HepG2 (cell line): ENCODE data around the gene ARID5B. TPM values are rescaled to one million over a fixed set of nuclear protein-coding genes. Genes with fewer than 3 reads are reported as not detected.

Experiments used
- BHLHE40 ChIP-seq: IDR thresholded peaks from 2 replicates; pipeline ENCODE4 v1.6.1; 2011; ENCODE audit warnings: low read length, improper control_type of control experiment
- CEBPG ChIP-seq: IDR thresholded peaks from 2 replicates; pipeline ENCODE4 v1.6.1; 2016
- DMAP1 ChIP-seq: IDR thresholded peaks from 2 replicates; pipeline ENCODE4 v1.6.1; 2016
- HNF4G ChIP-seq, 2 experiments: sonication (generic) in 1 of 2; formaldehyde crosslinking in 1 of 2; IDR thresholded peaks; 2 replicates each; pipeline versions ENCODE4 v1.4.0 to v1.6.1; 2011 to 2020; ENCODE audit warnings: borderline replicate concordance in 2 of 2, low read depth in 2 of 2, mild to moderate bottlenecking in 2 of 2, low read length in 1 of 2, missing genetic modification reagents in 1 of 2, moderate library complexity in 1 of 2
- IRF2 ChIP-seq: IDR thresholded peaks from 2 replicates; pipeline ENCODE4 v1.6.1; 2018; ENCODE audit warnings: missing genetic modification reagents, missing compliant biosample characterization
- MEIS1 ChIP-seq: sonication (generic); formaldehyde crosslinking; IDR thresholded peaks from 2 replicates; pipeline ENCODE4 v1.9.0; 2021; ENCODE audit warnings: mild to moderate bottlenecking, missing genetic modification reagents, moderate library complexity, borderline replicate concordance
- NFAT5 ChIP-seq: sonication (generic); formaldehyde crosslinking; IDR thresholded peaks from 2 replicates; pipeline ENCODE4 v1.4.0; 2020; ENCODE audit warnings: missing genetic modification reagents
- PITX1 ChIP-seq: sonication (generic); formaldehyde crosslinking; IDR thresholded peaks from 2 replicates; pipeline ENCODE4 v1.5.1; 2020; ENCODE audit warnings: mild to moderate bottlenecking, missing genetic modification reagents
- POLR2AphosphoS2 ChIP-seq: IDR thresholded peaks from 2 replicates; pipeline ENCODE4 v1.6.1; 2011; ENCODE audit warnings: low read depth, low read length, improper control_type of control experiment
- PPARG ChIP-seq: conservative IDR thresholded peaks from 2 replicates; pipeline ENCODE4 v1.6.1; 2016; ENCODE audit warnings: missing biosample characterization, missing genetic modification reagents
- RBAK ChIP-seq: sonication (generic); formaldehyde crosslinking; IDR thresholded peaks from 2 replicates; pipeline ENCODE4 v1.5.1; 2020; ENCODE audit warnings: mild to moderate bottlenecking, missing genetic modification reagents
- RNF2 ChIP-seq: fragments of 450-650 bp; conservative IDR thresholded peaks from 2 replicates; pipeline ENCODE4 v1.6.1; 2016; ENCODE audit warnings: low read depth
- SAP130 ChIP-seq: IDR thresholded peaks from 2 replicates; pipeline ENCODE4 v1.6.1; 2016; ENCODE audit warnings: low read depth
- TARDBP ChIP-seq: sonication (generic); formaldehyde crosslinking; IDR thresholded peaks from 2 replicates; pipeline ENCODE4 v1.8.0; 2022; ENCODE audit warnings: mild to moderate bottlenecking, missing genetic modification reagents
- TCF7L2 ChIP-seq: IDR thresholded peaks from 2 replicates; pipeline ENCODE4 v1.6.1; 2011; ENCODE audit warnings: mild to moderate bottlenecking, low read depth, low read length, moderate library complexity
- ZBTB7A ChIP-seq: sonication (generic); formaldehyde crosslinking; IDR thresholded peaks from 2 replicates; pipeline ENCODE4 v1.8.0; 2022; ENCODE audit warnings: mild to moderate bottlenecking, missing genetic modification reagents
- ZNF251 ChIP-seq: sonication (generic); formaldehyde crosslinking; IDR thresholded peaks from 2 replicates; pipeline ENCODE4 v1.9.0; 2021; ENCODE audit warnings: mild to moderate bottlenecking, missing genetic modification reagents
- ZNF460 ChIP-seq: sonication (generic); formaldehyde crosslinking; IDR thresholded peaks from 2 replicates; pipeline ENCODE4 v1.5.1; 2020; ENCODE audit warnings: missing genetic modification reagents, mild to moderate bottlenecking, borderline replicate concordance
- ZNF501 ChIP-seq: sonication (generic); formaldehyde crosslinking; IDR thresholded peaks from 2 replicates; pipeline ENCODE4 v1.5.1; 2020; ENCODE audit warnings: mild to moderate bottlenecking, moderate library complexity, missing genetic modification reagents
- ZNF709 ChIP-seq: sonication (generic); formaldehyde crosslinking; IDR thresholded peaks from 2 replicates; pipeline ENCODE4 v1.5.0; 2020; ENCODE audit warnings: mild to moderate bottlenecking, missing genetic modification reagents
- ZNF75D ChIP-seq: sonication (generic); formaldehyde crosslinking; IDR thresholded peaks from 2 replicates; pipeline ENCODE4 v1.8.1; 2023; ENCODE audit warnings: missing genetic modification reagents, mild to moderate bottlenecking, borderline replicate concordance
- ZZZ3 ChIP-seq: sonication (generic); formaldehyde crosslinking; IDR thresholded peaks from 2 replicates; pipeline ENCODE4 v1.4.0; 2020; ENCODE audit warnings: missing genetic modification reagents, mild to moderate bottlenecking, borderline replicate concordance
- polyA plus RNA-seq, 8 experiments: library from polyadenylated mRNA; depleted of rRNA in 3 of 8; stranded (reverse) in 7 of 8; unstranded in 1 of 8; fragments of >200 nt; fragmentation: Illumina TruSeq in 4 of 8; extraction: Trizol in 4 of 8; gene quantifications; 2 replicates each; pipeline versions ENCODE4 v1.2.1 to v1.2.3, GENCODE V29; 2011 to 2016; ENCODE audit warnings: low read depth in 4 of 8, missing spikeins in 1 of 8, mixed read lengths in 1 of 8; ENCODE audit not compliant: insufficient read depth in 1 of 8
- total RNA-seq, 5 experiments: library from RNA; depleted of rRNA; stranded (reverse); fragments of >200 nt; fragmentation: Illumina TruSeq; extraction: Trizol; gene quantifications; 2 replicates each; pipeline ENCODE4 v1.2.3, GENCODE V29; 2016; ENCODE audit warnings: low read depth in 1 of 5
- TF ChIP-seq, protein P1 (sequence below): sonication (generic); formaldehyde crosslinking; IDR thresholded peaks from 2 replicates; pipeline ENCODE4 v1.4.0; 2020; ENCODE audit warnings: missing genetic modification reagents
- TF ChIP-seq, protein P2 (sequence below): sonication (generic); formaldehyde crosslinking; IDR thresholded peaks from 2 replicates; pipeline ENCODE4 v1.5.0; 2020; ENCODE audit warnings: missing genetic modification reagents, mild to moderate bottlenecking, borderline replicate concordance

The ARID5B gene
- total and polyA plus RNA-seq, 2 of the 13 experiments (the other 11 are each of a cell fraction or from before 2014, with no cell fraction given) = 6.2 to 21.1 TPM

GRCh38 chr10:62045765-62046521, 144.4 kb downstream of the ARID5B start (continued):
- TF ChIP-seq HNF4G (IDR thresholded peaks at IDR 0.05; ENCODE audit: borderline replicate concordance, low read depth, low read length) = peak; percentile 44; the same call in 1 of the 2 replicates
- no peak for TF ChIP-seq HNF4G (CRISPR knock-in tag; IDR thresholded peaks at IDR 0.05; ENCODE audit: borderline replicate concordance, low read depth)
- TF ChIP-seq ZNF501 (CRISPR knock-in tag) = no peak
- no peak for TF ChIP-seq MEIS1 (CRISPR knock-in tag)
- TF ChIP-seq ZBTB7A (CRISPR knock-in tag) = no peak
- no peak for TF ChIP-seq ZNF709 (CRISPR knock-in tag)
- no peak for TF ChIP-seq PITX1 (CRISPR knock-in tag)
- TF ChIP-seq NFAT5 (CRISPR knock-in tag) = no peak
- TF ChIP-seq, protein P1, sequence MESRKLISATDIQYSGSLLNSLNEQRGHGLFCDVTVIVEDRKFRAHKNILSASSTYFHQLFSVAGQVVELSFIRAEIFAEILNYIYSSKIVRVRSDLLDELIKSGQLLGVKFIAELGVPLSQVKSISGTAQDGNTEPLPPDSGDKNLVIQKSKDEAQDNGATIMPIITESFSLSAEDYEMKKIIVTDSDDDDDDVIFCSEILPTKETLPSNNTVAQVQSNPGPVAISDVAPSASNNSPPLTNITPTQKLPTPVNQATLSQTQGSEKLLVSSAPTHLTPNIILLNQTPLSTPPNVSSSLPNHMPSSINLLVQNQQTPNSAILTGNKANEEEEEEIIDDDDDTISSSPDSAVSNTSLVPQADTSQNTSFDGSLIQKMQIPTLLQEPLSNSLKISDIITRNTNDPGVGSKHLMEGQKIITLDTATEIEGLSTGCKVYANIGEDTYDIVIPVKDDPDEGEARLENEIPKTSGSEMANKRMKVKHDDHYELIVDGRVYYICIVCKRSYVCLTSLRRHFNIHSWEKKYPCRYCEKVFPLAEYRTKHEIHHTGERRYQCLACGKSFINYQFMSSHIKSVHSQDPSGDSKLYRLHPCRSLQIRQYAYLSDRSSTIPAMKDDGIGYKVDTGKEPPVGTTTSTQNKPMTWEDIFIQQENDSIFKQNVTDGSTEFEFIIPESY = peak; percentile 37; the same call in 1 of the 2 replicates
- no peak for TF ChIP-seq RNF2
- no peak for TF ChIP-seq ZNF251 (CRISPR knock-in tag)
- TF ChIP-seq, protein P2, sequence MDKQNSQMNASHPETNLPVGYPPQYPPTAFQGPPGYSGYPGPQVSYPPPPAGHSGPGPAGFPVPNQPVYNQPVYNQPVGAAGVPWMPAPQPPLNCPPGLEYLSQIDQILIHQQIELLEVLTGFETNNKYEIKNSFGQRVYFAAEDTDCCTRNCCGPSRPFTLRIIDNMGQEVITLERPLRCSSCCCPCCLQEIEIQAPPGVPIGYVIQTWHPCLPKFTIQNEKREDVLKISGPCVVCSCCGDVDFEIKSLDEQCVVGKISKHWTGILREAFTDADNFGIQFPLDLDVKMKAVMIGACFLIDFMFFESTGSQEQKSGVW = no peak
- TF ChIP-seq BHLHE40 = no peak
- TF ChIP-seq IRF2 (CRISPR knock-in tag) = no peak
- 0 out of 2 replicates have a peak, but pooled peaks have one; percentile 30 for TF ChIP-seq CEBPG (CRISPR knock-in tag)
- TF ChIP-seq DMAP1 (CRISPR knock-in tag) = peak; percentile 53; the same call in 1 of the 2 replicates
- TF ChIP-seq POLR2AphosphoS2 = no peak
- TF ChIP-seq TCF7L2 = no peak
- no peak for TF ChIP-seq PPARG
- no peak for TF ChIP-seq ZNF460
- no peak for TF ChIP-seq TARDBP
- no peak for TF ChIP-seq ZNF75D
- no peak for TF ChIP-seq RBAK (CRISPR knock-in tag)
- no peak for TF ChIP-seq ZZZ3 (CRISPR knock-in tag)
- peak; percentile 45; the same call in 1 of the 2 replicates for TF ChIP-seq SAP130 (CRISPR knock-in tag)
